Smooth muscle cell (in vitro differentiated cells): ENCODE data around the gene OR8B12. TPM values are rescaled to one million over a fixed set of nuclear protein-coding genes. Genes with fewer than 3 reads are reported as not detected.

Experiments used
- DNase-seq: peaks from one replicate; lab custom pipeline; 2025; ENCODE audit not compliant: unreplicated experiment; lab: John Stamatoyannopoulos, UW
- H2AFZ ChIP-seq: fragments of 200-600 bp; sonication (generic); 2 replicates; pipeline ENCODE4 v1.6.0; 2016; ENCODE audit warnings: antibody characterized with exemption, low read depth, mild to moderate bottlenecking
- H3F3A ChIP-seq: fragments of 200-600 bp; sonication (generic); 2 replicates; pipeline ENCODE4 v1.6.0; 2017; ENCODE audit warnings: antibody characterized with exemption, low read depth
- H3K27ac ChIP-seq: fragments of 200-600 bp; sonication (generic); 2 replicates; pipeline ENCODE4 v1.5.1; 2016; ENCODE audit warnings: low read depth, mild to moderate bottlenecking
- H3K27me3 ChIP-seq: fragments of 200-600 bp; sonication (generic); 2 replicates; pipeline ENCODE4 v1.6.1; 2016; ENCODE audit warnings: low read depth, mild to moderate bottlenecking
- H3K36me3 ChIP-seq: fragments of 200-600 bp; sonication (generic); 2 replicates; pipeline ENCODE4 v1.5.1; 2016; ENCODE audit warnings: low read depth
- H3K4me1 ChIP-seq: fragments of 200-600 bp; sonication (generic); 2 replicates; pipeline ENCODE4 v1.5.1; 2016; ENCODE audit warnings: low read depth
- H3K4me2 ChIP-seq: fragments of 200-600 bp; sonication (generic); 2 replicates; pipeline ENCODE4 v1.6.0; 2016; ENCODE audit warnings: mild to moderate bottlenecking
- H3K4me3 ChIP-seq: fragments of 200-600 bp; sonication (generic); 2 replicates; pipeline ENCODE4 v1.5.1; 2016; ENCODE audit warnings: mild to moderate bottlenecking
- H3K79me2 ChIP-seq: fragments of 200-600 bp; sonication (generic); 2 replicates; pipeline ENCODE4 v1.6.0; 2016; ENCODE audit warnings: low read depth, mild to moderate bottlenecking
- H3K9ac ChIP-seq: fragments of 200-600 bp; sonication (generic); 2 replicates; pipeline ENCODE4 v1.6.0; 2016; ENCODE audit warnings: low read depth
- H3K9me3 ChIP-seq: fragments of 200-600 bp; sonication (generic); replicated peaks from 2 replicates; pipeline ENCODE4 v1.5.1; 2016; ENCODE audit warnings: low read depth
- H4K20me1 ChIP-seq: fragments of 200-600 bp; sonication (generic); 2 replicates; pipeline ENCODE4 v1.6.0; 2016; ENCODE audit warnings: low read depth
- WGBS: methylation state at CpG from one replicate; pipeline ENCODE4 v1.1.7; 2016; ENCODE audit warnings: low lambda C conversion rate; 5-methylcytosine and 5-hydroxymethylcytosine counted together
- polyA plus RNA-seq: library from polyadenylated mRNA; unstranded; fragments of >200 nt; fragmentation: Nextera tagmentation; extraction: Ambion mirVana; gene quantifications from 2 replicates; pipeline ENCODE4 v1.2.1, GENCODE V29; 2016
- small RNA-seq: library from RNA; depleted of rRNA; stranded (forward); fragments of <200 nt; gene quantifications from one replicate; pipeline ENCODE3, GENCODE V24; 2014
- total RNA-seq: library from RNA; depleted of rRNA; stranded (reverse); fragments of >200 nt; gene quantifications from 2 replicates; pipeline ENCODE4 v1.2.3, GENCODE V29; 2014
- TF ChIP-seq, protein P1 (sequence below): fragments of 200-600 bp; sonication (generic); IDR thresholded peaks from 2 replicates; pipeline ENCODE4 v1.5.1; 2017; ENCODE audit warnings: borderline replicate concordance, mild to moderate bottlenecking, antibody characterized with exemption; ENCODE audit not compliant: insufficient read depth, poor library complexity, severe bottlenecking

The OR8B12 gene
- total and polyA plus RNA-seq, 2 experiments from 2014 or later, result not detected

DNA sequence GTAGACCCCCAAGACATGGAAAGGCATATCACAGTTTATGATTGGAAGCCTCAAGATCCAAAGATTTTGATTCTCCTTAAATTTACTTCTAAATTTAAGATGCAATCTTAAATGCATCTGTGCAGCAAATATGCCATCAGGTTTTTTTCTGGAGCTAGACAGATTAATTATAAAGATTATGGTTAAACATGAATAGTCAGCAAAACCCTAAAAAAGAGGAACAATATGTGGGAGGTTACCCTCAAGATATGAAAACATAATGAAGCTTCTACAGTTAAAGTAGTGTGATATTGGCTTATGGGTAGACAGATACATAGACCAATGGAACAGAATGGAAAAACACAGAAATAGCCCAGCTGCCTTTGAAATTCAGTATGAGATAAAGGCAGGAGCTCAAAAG is 31.7 kb downstream of the OR8B12 start:
- Histone ChIP-seq H3K79me2 (no peaks in the 10 kb centered on the region), H3K36me3 (no peaks in the 10 kb centered on the region), H4K20me1 (no peaks in the 10 kb centered on the region), H3K4me2 (no peak overlapping the region), H2AFZ (no peak overlapping the region), H3K4me1 (no peaks in the 10 kb centered on the region), H3K27me3 (peaks cover 6% of the 10 kb centered on the region), H3K4me3 (no peak overlapping the region), H3F3A (no peaks in the 10 kb centered on the region), H3K27ac (no peak overlapping the region), H3K9ac (no peak overlapping the region), H3K9me3 (no peaks in the 10 kb centered on the region)
- no peak for DNase-seq
- TF ChIP-seq, protein P1, sequence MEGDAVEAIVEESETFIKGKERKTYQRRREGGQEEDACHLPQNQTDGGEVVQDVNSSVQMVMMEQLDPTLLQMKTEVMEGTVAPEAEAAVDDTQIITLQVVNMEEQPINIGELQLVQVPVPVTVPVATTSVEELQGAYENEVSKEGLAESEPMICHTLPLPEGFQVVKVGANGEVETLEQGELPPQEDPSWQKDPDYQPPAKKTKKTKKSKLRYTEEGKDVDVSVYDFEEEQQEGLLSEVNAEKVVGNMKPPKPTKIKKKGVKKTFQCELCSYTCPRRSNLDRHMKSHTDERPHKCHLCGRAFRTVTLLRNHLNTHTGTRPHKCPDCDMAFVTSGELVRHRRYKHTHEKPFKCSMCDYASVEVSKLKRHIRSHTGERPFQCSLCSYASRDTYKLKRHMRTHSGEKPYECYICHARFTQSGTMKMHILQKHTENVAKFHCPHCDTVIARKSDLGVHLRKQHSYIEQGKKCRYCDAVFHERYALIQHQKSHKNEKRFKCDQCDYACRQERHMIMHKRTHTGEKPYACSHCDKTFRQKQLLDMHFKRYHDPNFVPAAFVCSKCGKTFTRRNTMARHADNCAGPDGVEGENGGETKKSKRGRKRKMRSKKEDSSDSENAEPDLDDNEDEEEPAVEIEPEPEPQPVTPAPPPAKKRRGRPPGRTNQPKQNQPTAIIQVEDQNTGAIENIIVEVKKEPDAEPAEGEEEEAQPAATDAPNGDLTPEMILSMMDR, result no peak

DNA sequence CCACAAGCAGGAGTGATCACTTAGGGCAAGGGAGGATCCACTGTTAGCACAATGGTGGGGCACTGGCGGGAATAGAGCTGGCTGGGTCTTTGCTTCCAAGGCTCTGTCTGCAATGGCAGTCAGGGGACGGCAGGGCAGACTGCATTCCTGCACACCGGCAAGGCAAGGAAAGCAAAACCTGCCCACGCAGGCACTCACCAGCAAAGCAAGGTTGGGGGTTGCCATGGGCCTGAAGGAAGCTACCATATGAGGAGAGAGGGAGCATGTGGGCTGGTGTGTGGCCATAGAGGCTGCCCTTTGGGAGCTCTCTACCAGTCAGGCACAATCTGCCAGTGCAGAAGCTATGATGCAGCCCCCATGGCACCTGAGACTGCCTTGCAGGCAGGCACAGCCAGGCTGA is 33.2 kb downstream of the OR8B12 start:
- H3K9me3 ChIP-seq, result no peaks in the 10 kb centered on the region
- H3K4me2 ChIP-seq, result no peak overlapping the region
- H3K4me3 ChIP-seq, result no peak overlapping the region
- WGBS, result 84% methylated on average over 4 of the region's 4 CpGs
- no peaks in the 10 kb centered on the region for H3F3A ChIP-seq
- peaks cover 6% of the 10 kb centered on the region for H3K27me3 ChIP-seq
- TF ChIP-seq, protein P1, result no peak
- H4K20me1 ChIP-seq, result no peaks in the 10 kb centered on the region
- no peak overlapping the region for H3K27ac ChIP-seq
- no peak overlapping the region for H3K9ac ChIP-seq
- no peaks in the 10 kb centered on the region for H3K36me3 ChIP-seq
- H2AFZ ChIP-seq, result no peak overlapping the region
- no peaks in the 10 kb centered on the region for H3K79me2 ChIP-seq
- DNase-seq, result no peak
- H3K4me1 ChIP-seq, result no peaks in the 10 kb centered on the region

DNA sequence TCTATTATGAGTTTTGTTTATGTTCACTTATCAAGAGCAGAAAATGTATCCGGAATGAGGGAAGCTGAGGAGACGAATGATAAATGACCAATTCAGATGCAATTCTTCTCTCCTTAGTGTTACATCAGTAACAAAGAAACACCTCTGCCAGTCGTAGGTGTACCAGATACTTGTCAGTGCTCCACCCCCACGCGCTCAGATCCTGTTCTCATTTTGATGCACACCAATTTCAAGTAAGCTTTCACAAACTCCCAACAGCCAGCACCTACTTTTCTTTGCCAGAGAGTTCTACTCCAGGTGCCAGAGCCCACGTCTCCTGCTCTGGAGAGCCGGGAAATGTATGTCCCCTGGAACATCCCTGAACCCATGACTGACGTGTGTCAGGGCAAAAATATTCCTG is 43.7 kb downstream of the OR8B12 start:
- Histone ChIP-seq H3K79me2 (no peaks in the 10 kb centered on the region), H3K27ac (no peak overlapping the region), H4K20me1 (no peaks in the 10 kb centered on the region), H2AFZ (no peak overlapping the region), H3K4me2 (no peak overlapping the region), H3K9me3 (no peaks in the 10 kb centered on the region), H3K27me3 (no peaks in the 10 kb centered on the region), H3K4me3 (no peak overlapping the region), H3F3A (no peaks in the 10 kb centered on the region), H3K9ac (no peak overlapping the region), H3K4me1 (no peaks in the 10 kb centered on the region), H3K36me3 (no peaks in the 10 kb centered on the region)
- WGBS, result 89% methylated on average over 8 of the region's 8 CpGs
- DNase-seq, result no peak
- TF ChIP-seq, protein P1, result no peak

DNA sequence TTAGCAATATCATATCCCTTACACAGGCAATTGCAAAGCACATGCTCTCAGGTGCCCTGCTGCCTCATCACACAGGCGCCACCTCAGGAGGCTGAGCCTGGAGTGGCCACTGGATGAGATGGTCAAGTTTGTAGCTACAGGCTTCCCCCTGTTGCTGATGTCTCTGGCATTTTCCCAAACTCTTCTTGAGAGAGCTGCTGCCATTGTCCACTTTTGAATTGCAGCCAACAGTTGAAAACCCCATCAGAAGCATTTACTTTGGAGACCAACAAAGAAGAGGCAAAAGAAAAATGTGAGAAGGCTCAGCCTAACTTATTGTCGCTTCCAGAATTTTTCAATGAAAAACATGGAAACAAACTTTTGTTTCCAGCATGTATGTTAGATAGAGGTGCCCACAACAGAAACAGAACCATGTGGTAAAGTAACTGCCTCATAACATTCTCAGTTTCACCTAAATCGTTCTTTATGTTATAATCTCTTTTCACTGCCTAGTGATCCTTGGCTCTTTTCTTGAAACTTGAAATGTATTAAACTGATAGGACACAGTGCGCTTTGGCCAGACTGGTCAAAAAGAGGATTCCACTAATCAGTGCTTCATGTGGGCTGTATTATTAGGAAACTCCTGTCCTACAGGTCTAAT is 50.3 kb downstream of the OR8B12 start:
- H2AFZ ChIP-seq, result no peak overlapping the region
- no peak overlapping the region for H3K27ac ChIP-seq
- no peaks in the 10 kb centered on the region for H3K9me3 ChIP-seq
- H3K4me2 ChIP-seq, result no peak overlapping the region
- no peak for DNase-seq
- H3K36me3 ChIP-seq, result no peaks in the 10 kb centered on the region
- WGBS, result 95% methylated on average over 4 of the region's 4 CpGs
- TF ChIP-seq, protein P1, result no peak
- H3K27me3 ChIP-seq, result no peaks in the 10 kb centered on the region
- H4K20me1 ChIP-seq, result no peaks in the 10 kb centered on the region
- H3K4me1 ChIP-seq, result no peaks in the 10 kb centered on the region
- H3K4me3 ChIP-seq, result no peak overlapping the region
- no peaks in the 10 kb centered on the region for H3K79me2 ChIP-seq
- no peaks in the 10 kb centered on the region for H3F3A ChIP-seq
- H3K9ac ChIP-seq, result no peak overlapping the region

Small RNAs within 50 kb of the gene (small RNA-seq; reads per million reads assigned to genes)
- gene OR8A3P, result not detected

Other genes with a start within 250 kb of the OR8B12 start
- gene OR8D1, start 229.7 kb downstream of the OR8B12 start, total RNA-seq, result not detected in 2 replicates
- gene OR8D1, start 229.7 kb downstream of the OR8B12 start, polyA plus RNA-seq, result not detected in 2 replicates
- not detected in 2 replicates for gene OR8D2, start 223.5 kb downstream of the OR8B12 start, total RNA-seq
- gene OR8D2, start 223.5 kb downstream of the OR8B12 start, polyA plus RNA-seq, result not detected in 2 replicates
- not detected in 2 replicates for gene OR8B2, start 159.2 kb downstream of the OR8B12 start, total RNA-seq
- not detected in 2 replicates for gene OR8B2, start 159.2 kb downstream of the OR8B12 start, polyA plus RNA-seq
- gene OR8B3, start 144.6 kb downstream of the OR8B12 start, total RNA-seq, result not detected in 2 replicates
- gene OR8B3, start 144.6 kb downstream of the OR8B12 start, polyA plus RNA-seq, result not detected in 2 replicates
- not detected in 2 replicates for gene OR8B4, start 118.8 kb downstream of the OR8B12 start, total RNA-seq
- not detected in 2 replicates for gene OR8B4, start 118.8 kb downstream of the OR8B12 start, polyA plus RNA-seq
- gene OR8B8, start 98.0 kb downstream of the OR8B12 start, total RNA-seq, result 0.04 TPM in 1 of 2 replicates, not detected in the other
- gene OR8B8, start 98.0 kb downstream of the OR8B12 start, polyA plus RNA-seq, result not detected in 2 replicates
- not detected in 2 replicates for gene OR8A1, start 26.3 kb upstream of the OR8B12 start, total RNA-seq
- gene OR8A1, start 26.3 kb upstream of the OR8B12 start, polyA plus RNA-seq, result not detected in 2 replicates
- not detected in 2 replicates for gene PANX3, start 67.8 kb upstream of the OR8B12 start, total RNA-seq
- gene PANX3, start 67.8 kb upstream of the OR8B12 start, polyA plus RNA-seq, result not detected in 2 replicates
- gene TBRG1, start 79.2 kb upstream of the OR8B12 start, total RNA-seq, result 23.4 and 30.6 TPM in 2 replicates
- gene TBRG1, start 79.2 kb upstream of the OR8B12 start, polyA plus RNA-seq, result 28.5 and 28.9 TPM in 2 replicates
- 12.5 and 14.1 TPM in 2 replicates for gene SIAE, start 130.1 kb upstream of the OR8B12 start, total RNA-seq
- 9.7 and 11.5 TPM in 2 replicates for gene SIAE, start 130.1 kb upstream of the OR8B12 start, polyA plus RNA-seq
- gene SPA17, start 130.2 kb upstream of the OR8B12 start, total RNA-seq, result 6.1 and 12.2 TPM in 2 replicates
- 7.4 and 9.2 TPM in 2 replicates for gene SPA17, start 130.2 kb upstream of the OR8B12 start, polyA plus RNA-seq
- 1.2 TPM in 1 of 2 replicates, not detected in the other for gene NRGN, start 196.3 kb upstream of the OR8B12 start, total RNA-seq
- gene NRGN, start 196.3 kb upstream of the OR8B12 start, polyA plus RNA-seq, result 2.0 and 2.8 TPM in 2 replicates
- gene VSIG2, start 208.6 kb upstream of the OR8B12 start, total RNA-seq, result not detected in 2 replicates
- gene VSIG2, start 208.6 kb upstream of the OR8B12 start, polyA plus RNA-seq, result not detected in 2 replicates
- gene ESAM, start 218.6 kb upstream of the OR8B12 start, total RNA-seq, result 0.31 and 0.76 TPM in 2 replicates
- gene ESAM, start 218.6 kb upstream of the OR8B12 start, polyA plus RNA-seq, result 0.94 and 1.5 TPM in 2 replicates